GM19324 (cell line): ENCODE results near the gene OR52A5.

Source experiments
- ATAC-seq: cut with Tn5 transposase; IDR thresholded peaks from one replicate; pipeline ENCODE4 v1.9.1; 2021; ENCODE audit warnings: mild to moderate bottlenecking, moderate library complexity; ENCODE audit not compliant: unreplicated experiment, low FRiP score

Gene OR52A5

DNA sequence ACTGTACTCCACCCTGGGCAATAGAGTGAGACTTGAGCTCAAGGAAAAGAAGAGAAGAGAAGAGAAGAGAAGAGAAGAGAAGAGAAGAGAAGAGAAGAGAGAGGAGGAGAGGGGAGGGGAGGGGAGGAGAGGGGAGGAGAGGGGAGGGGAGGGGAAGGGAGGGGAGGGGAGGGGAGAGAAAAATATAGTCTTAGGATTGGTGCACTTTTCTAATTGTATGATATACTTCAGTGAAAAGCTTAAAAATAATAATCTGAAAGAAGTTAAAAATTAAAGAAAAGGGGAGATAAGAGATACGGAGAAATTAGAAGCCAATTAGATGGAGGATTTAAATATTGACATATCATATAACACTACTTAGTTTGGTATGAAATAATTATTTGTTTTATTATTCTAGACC, 19.3 kb downstream of the OR52A5 start:
- no peak for ATAC-seq

DNA sequence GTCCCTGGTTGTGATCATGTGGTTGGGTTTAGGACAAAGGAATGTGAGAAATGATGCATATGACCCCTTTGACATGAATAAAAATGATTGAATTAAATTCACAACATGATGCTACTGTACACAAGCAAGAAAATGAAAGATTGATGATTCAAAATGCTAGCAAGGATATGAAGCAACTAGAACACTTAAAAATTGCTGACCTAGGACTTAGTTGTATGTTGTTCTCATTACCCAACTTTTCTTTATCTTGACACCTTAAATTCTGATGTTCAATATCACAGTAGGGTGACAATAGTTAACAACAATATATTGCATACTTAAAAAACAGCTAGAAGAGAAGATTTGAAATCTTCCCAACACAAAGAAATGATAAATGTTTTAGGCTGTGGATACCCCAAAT, 20.6 kb downstream of the OR52A5 start:
- no peak for ATAC-seq

DNA sequence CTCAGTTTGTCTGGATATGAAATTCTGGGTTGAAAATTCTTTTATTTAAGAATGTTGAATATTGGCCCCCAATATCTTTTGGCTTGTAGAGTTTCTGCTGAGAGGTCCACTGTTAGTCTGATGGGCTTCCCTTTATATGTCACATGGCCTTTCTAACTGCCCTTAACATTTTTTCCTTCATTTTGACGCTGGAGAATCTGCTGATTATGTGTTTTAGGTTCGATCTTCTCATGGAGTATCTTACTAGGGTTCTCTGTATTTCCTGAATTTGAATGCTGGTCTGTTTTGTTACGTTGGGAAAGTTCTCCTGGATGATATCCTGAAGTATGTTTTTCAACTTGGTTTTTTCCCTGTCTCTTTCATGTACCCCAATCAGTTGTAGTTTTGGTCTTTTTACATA, 22.8 kb downstream of the OR52A5 start:
- no peak for ATAC-seq

DNA sequence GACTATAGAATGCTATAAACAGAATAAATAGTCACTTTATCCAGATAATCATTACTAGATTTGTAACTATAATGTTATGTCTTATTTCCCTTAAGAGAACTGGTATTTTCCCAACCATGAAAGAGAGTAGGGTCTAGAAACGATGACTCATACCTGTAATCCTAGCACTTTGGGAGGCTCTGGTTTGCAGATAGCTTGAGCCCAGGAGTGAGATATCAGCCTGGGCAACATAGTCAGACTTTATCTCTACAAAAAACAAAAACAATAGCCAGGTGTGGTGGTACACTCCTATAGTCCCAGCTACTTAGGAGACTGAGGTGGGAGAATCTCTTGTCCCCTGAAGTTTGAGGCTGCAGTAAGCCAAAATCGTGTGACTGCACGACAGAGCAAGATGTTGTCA, 30.9 kb downstream of the OR52A5 start:
- ATAC-seq = no peak

DNA sequence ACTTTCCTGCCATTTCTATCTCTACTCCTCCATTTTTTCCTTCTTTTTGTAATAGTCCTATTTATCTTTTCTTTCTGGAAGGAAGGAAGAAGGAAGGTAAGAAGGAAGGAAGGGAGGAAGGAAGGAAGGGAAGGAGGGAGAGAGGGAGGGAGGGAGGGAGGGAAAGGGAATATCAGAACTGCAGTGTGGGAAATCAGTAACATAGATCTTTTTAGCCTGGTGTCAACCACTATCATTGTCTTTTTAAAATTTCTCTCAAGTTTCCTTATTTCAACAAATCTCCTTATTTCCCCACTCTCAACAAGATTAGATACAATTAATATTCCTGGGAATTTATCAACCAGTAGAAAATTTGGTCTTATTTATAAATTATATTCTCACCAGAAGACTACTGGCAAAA, 35.1 kb downstream of the OR52A5 start:
- no peak for ATAC-seq

DNA sequence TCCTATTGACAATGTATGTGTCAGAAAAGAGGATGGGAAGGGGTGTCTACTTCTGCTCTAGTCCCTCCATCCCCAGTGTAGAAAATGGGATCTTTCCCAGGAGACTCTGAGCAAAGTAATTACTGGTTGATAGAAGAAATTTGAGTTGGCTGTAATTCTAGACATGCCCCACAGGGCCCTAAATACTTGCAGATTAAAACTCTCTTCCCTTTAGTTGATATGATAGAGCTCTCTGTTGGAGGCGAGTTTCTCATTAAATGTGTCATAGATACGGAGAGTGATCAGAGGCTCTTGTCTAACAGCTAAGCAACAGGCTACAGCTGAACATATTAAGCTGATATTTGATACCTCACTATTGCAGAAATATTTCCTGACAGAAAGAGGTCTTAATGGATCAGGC, 35.9 kb downstream of the OR52A5 start:
- ATAC-seq = no peak

DNA sequence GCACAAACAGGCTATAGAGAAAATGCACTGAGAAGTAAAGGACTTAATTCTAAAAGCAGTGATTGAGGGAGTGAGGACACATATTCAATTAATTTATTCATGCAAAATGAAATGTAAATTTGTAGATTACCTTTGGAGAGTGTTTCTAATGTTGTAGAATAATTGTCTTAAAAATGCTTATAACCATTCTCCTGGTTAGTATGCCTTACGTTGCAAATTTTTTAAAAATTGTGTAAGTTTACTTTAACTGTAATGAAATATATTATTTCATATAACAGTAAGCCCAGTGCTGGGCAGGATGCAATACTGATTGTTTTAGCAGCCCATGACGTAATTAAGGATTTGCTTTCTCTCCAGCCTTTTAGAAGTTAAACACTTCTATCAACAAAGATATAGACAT, 42.1 kb downstream of the OR52A5 start:
- no peak for ATAC-seq

DNA sequence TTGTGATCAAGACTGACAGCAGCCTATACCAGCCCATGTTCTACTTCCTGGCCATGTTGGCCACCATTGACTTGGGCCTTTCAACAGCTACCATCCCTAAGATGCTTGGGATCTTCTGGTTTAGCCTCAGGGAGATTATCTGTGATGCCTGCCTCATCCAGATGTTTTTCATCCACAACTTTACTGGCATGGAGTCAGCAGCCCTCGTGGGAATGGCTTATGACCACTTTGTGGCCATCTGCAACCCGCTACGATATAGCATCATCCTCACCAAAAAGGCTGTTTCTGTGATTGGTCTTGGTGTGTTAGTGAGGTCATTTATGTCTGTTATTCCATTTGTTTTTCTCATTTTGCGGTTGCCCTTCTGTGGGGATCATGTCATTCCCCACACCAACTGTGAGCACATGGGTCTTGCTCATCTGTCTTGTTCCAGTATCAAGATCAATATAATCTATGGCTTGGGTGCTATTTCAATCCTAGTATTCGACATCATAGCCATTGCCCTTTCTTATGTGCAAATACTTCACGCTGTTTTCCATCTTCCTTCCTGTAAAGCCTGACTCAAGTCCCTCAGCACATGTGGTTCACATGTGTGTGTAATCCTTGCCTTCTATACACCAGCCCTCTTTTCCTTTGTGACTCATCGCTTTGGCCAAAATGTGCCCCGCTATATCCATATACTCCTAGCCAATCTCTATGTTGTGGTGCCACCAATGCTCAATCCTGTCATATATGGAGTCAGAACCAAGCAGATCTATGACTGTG, 45.2 kb downstream of the OR52A5 start:
- no peak for ATAC-seq

DNA sequence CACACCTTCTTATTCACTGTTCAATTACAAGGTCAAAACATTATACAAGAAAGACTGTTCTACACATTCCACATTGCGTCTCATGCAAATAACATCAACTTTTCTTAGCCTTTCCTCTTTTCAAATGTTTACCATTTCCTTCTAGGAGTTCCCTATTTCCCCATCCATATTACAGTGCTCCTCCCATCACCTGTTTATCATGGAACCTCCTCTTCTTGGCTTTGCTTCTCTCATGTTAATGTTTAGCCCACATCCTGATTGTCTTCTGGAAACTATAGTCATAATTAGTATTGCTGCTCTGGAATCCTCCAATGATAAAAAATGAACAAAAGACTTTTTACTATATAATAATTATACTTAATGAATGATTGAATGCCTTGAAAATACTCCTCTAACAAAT, 47.5 kb downstream of the OR52A5 start:
- no peak for ATAC-seq

DNA sequence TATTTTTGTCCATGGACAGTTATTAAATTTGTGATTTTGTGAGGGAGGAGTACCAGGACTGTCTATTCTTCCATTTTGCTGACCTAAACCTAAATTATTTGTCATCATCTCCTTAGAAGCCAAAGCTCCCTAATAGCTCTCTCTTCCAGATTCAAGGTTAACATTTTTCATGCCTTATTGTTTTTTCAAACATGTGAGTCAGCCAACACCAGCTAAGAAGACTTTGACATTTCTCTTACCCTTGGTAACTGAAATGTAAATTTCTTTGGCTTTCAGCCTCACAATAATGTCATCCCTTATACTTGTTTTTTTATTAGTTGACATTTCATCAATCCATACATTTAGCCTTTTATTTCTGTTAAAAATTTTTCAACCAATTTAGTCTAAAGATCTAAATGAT, 49.6 kb downstream of the OR52A5 start:
- ATAC-seq = no peak

DNA sequence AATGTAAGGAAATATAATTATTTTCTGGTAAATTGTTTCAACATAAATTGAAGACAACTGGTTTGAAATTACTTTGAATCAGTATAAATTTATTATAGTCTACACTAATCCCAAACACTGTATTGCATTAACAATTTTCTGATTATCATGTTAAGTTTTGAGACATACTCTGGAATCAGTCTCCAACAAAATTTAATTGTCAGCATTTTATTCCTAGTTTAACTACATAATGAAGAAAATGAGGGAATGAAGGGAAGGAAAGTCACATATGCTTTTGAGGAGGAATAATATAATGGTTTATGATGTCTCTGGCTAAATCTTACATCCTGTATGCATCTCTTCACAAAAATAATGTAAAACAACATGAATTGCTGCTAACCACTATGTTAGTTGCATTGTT, 54.6 kb downstream of the OR52A5 start:
- ATAC-seq = no peak

DNA sequence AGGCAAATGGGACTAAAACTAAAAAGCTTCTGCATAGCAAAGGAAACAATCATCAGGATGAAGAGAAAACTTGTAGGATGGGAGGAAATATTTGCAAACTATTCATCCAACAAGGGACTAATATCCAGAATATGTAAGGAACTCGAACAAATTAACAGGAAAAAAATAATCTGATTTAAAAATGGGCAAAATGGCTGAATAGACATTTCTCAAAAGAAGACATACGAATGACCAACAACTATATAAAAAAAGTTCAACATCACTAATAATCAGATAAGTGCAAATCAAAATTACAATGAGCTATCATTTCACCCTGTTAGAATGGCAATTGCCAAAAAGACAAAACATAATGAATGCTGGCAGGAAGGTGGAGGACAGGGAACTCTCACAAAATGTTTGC, 56.8 kb downstream of the OR52A5 start:
- ATAC-seq = no peak
